HCT116 (cell line): ENCODE results near the gene CDK18. TPM values are rescaled to one million over a fixed set of nuclear protein-coding genes. Genes with fewer than 3 reads are reported as not detected.
"Not testable (repeated sequence)": the region's sequence is repeated elsewhere in the genome, so short reads cannot be mapped to it uniquely, and the experiment has no call there.

Source experiments
- ATAC-seq: fragments of 200-7000 bp; cut with Tn5 transposase; 2 replicates; pipeline ENCODE4 v1.9.1; 2020; ENCODE audit warnings: mild to moderate bottlenecking, moderate library complexity
- BruUV-seq: library from RNA; stranded (reverse); fragments of 400-500 nt; replicated peaks from 2 replicates; lab custom pipeline; 2021; lab: Mats Ljungman, UMichigan
- CTCF ChIA-PET: fragments of 300-600 bp; sonication (Branson Sonifier 250); formaldehyde crosslinking; loops from one replicate; lab custom pipeline; 2021; ENCODE audit warnings: antibody characterized with exemption; lab: Charles Lee
- POLR2A ChIA-PET: fragments of 300-600, 350-600 bp; sonication (Branson Sonifier 250); formaldehyde crosslinking; loops from one replicate; lab custom pipeline; 2021; ENCODE audit warnings: antibody characterized with exemption; lab: Charles Lee
- RAD21 ChIA-PET, 2 experiments: fragments of 300-600 bp; sonication (Branson Sonifier 250); formaldehyde crosslinking; loops; one replicate each; lab custom pipeline; 2023; ENCODE audit warnings: low total read pairs in 2 of 2; ENCODE audit not compliant: uncharacterized antibody in 2 of 2, unreplicated experiment in 2 of 2, low non-redundant PET in 1 of 2; lab: Charles Lee
- DNase-seq: peaks from one replicate; pipeline ENCODE4 v3.0.0-alpha.2; 2010; ENCODE audit warnings: low read depth, low spot score
- H2AFZ ChIP-seq: fragments of 200-600 bp; shearing (Covaris generic), sonication (generic); 2 replicates; pipeline ENCODE4 v1.6.1; 2017; ENCODE audit warnings: low read depth, mixed run types, mixed read lengths, antibody characterized with exemption, low read length; ENCODE audit not compliant: poor library complexity, severe bottlenecking
- H3K27ac ChIP-seq: 2 replicates; pipeline ENCODE4 v1.5.1; 2012; ENCODE audit warnings: low read depth, low read length
- H3K27me3 ChIP-seq: fragments of 200-600 bp; sonication (generic); 2 replicates; pipeline ENCODE4 v1.6.1; 2016; ENCODE audit warnings: mixed run types, low read length, mixed read lengths; ENCODE audit not compliant: insufficient read depth
- H3K36me3 ChIP-seq, 2 experiments: fragments of 200-500 bp in 1 of 2; fragments of 200-600 bp in 1 of 2; sonication (Bioruptor generic) in 1 of 2; sonication (generic) in 1 of 2; 2 replicates each; pipeline versions ENCODE4 v1.5.1 to v1.6.1; 2014 to 2016; ENCODE audit warnings: low read length in 2 of 2, inconsistent platforms in 1 of 2, mixed read lengths in 1 of 2, mixed run types in 1 of 2; ENCODE audit not compliant: insufficient read depth in 2 of 2, control insufficient read depth in 1 of 2
- H3K4me1 ChIP-seq, 2 experiments: fragments of 200-600 bp in 1 of 2; sonication (generic) in 1 of 2; 2 replicates each; pipeline versions ENCODE4 v1.5.1 to v1.6.1; 2012 to 2017; ENCODE audit warnings: low read length in 2 of 2, inconsistent platforms in 1 of 2, mild to moderate bottlenecking in 1 of 2, mixed read lengths in 1 of 2, mixed run types in 1 of 2, moderate library complexity in 1 of 2; ENCODE audit not compliant: insufficient read depth in 2 of 2, control insufficient read depth in 1 of 2
- H3K4me2 ChIP-seq: fragments of 200-600 bp; sonication (generic); 2 replicates; pipeline ENCODE4 v1.6.1; 2017; ENCODE audit warnings: mixed run types, low read length, mixed read lengths
- H3K4me3 ChIP-seq, 2 experiments: fragments of 200-600 bp in 1 of 2; sonication (generic) in 1 of 2; replicated peaks in 1 of 2; 2 replicates each; pipeline ENCODE4 v1.5.1; 2011 to 2016; ENCODE audit warnings: low read length in 2 of 2, control low read depth in 1 of 2, low read depth in 1 of 2, mild to moderate bottlenecking in 1 of 2, mixed read lengths in 1 of 2, mixed run types in 1 of 2
- H3K79me2 ChIP-seq: fragments of 200-600 bp; sonication (generic); 2 replicates; pipeline ENCODE4 v1.6.1; 2017; ENCODE audit warnings: mild to moderate bottlenecking, mixed run types, low read length, moderate library complexity, mixed read lengths; ENCODE audit not compliant: insufficient read depth
- H3K9ac ChIP-seq: fragments of 200-600 bp; sonication (generic); 2 replicates; pipeline ENCODE4 v1.6.1; 2016; ENCODE audit warnings: low read length, mixed read lengths
- H3K9me2 ChIP-seq: fragments of 200-600 bp; sonication (generic), shearing (Covaris generic); 2 replicates; pipeline ENCODE4 v1.6.1; 2017; ENCODE audit warnings: mixed run types, mild to moderate bottlenecking, moderate library complexity; ENCODE audit not compliant: insufficient read depth
- H3K9me3 ChIP-seq, 2 experiments: fragments of 200-500 bp in 1 of 2; fragments of 200-600 bp in 1 of 2; sonication (Bioruptor generic) in 1 of 2; sonication (generic) in 1 of 2; 2 replicates each; pipeline ENCODE4 v1.6.1; 2014 to 2017; ENCODE audit warnings: low read length in 2 of 2, mixed read lengths in 2 of 2, inconsistent platforms in 1 of 2, low read depth in 1 of 2, mild to moderate bottlenecking in 1 of 2, mixed run types in 1 of 2, moderate library complexity in 1 of 2; ENCODE audit not compliant: control insufficient read depth in 1 of 2, insufficient read depth in 1 of 2
- H4K20me1 ChIP-seq: fragments of 200-600 bp; sonication (generic), shearing (Covaris generic); 2 replicates; pipeline ENCODE4 v1.6.1; 2017; ENCODE audit warnings: mixed run types, mild to moderate bottlenecking, moderate library complexity; ENCODE audit not compliant: insufficient read depth
- EGR1 ChIP-seq: IDR thresholded peaks from 2 replicates; pipeline ENCODE4 v1.6.1; 2012; ENCODE audit warnings: low read depth
- intact Hi-C: fragments of 100-400 bp; cut with micrococcal nuclease; formaldehyde crosslinking; loops from 2 replicates; pipeline ENCODE4 v1.10.0; 2022
- total RNA-seq: library from RNA; stranded (reverse); gene quantifications from one replicate; pipeline ENCODE4 v1.2.1, GENCODE V29; 2021; ENCODE audit not compliant: unreplicated experiment
- TF ChIP-seq, protein P1 (sequence below), 3 experiments: fragments of 200-600 bp in 1 of 3; sonication (generic) in 1 of 3; IDR thresholded peaks in 2 of 3; conservative IDR thresholded peaks in 1 of 3; 2 replicates each; pipeline ENCODE4 v1.5.1; 2012 to 2017; ENCODE audit warnings: low read depth in 2 of 3, low read length in 2 of 3, antibody characterized with exemption in 1 of 3, borderline replicate concordance in 1 of 3, control low read depth in 1 of 3, mild to moderate bottlenecking in 1 of 3, mixed read lengths in 1 of 3, mixed run types in 1 of 3, moderate library complexity in 1 of 3; ENCODE audit not compliant: insufficient read depth in 1 of 3

The CDK18 gene
- total RNA-seq, 1 experiment from 2014 or later, result 32.0 TPM

DNA sequence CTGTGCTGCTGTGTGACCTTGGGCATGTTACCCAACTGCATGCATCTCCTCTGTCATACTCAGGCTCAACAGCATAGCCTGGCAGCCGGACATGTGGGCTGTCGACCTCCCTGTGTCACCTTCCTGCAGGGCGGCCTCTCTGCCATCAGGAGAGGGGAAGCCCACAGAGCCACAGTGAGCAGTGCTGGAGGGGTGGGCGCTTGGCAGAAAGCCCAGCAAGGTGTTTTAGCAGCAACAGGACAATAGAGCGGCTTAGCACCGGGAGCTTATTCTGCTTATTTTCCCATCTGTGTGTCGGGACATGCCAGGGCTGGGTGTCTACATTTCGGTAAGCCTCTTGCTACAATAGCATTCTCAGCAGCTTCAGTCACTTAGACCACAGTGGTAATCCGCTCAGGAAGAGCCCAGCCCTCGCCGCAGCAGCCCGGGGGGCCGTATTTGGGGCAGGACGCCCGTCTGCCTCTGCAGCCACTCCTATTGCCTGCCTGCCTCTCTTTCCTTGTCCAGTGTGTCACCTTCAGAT lies 22.8 kb upstream of the CDK18 start:
- Histone ChIP-seq H4K20me1 (no peaks in the 10 kb centered on the region), H3K27me3 (peaks cover 18% of the 10 kb centered on the region), H3K9me2 (no peaks in the 10 kb centered on the region), H3K79me2 (no peaks in the 10 kb centered on the region), H3K4me1 (peaks cover 10 to 23% of the 10 kb centered on the region in 2 experiments), H3K4me3 (no peak overlapping the region), H3K27ac (no peak overlapping the region), H3K9me3 (no peaks in the 10 kb centered on the region)
- ChIA-PET RAD21 (interaction anchor here in 1 of 2 experiments (0.6 to 1.8 kb wide), 2 partner anchors 43 to 84 kb away, joined by 5 read pairs; no protein-coding TSS in a partner anchor), POLR2A (no interaction called here), CTCF (interaction anchor here (1.6 kb wide), 1 partner anchor 43 kb away, joined by 3 read pairs; no protein-coding TSS in a partner anchor)
- intact Hi-C loops, result no loop called here
- no peak for DNase-seq
- BruUV-seq, result no TSS peak
- TF ChIP-seq EGR1, result no peak
- TF ChIP-seq, protein P1, sequence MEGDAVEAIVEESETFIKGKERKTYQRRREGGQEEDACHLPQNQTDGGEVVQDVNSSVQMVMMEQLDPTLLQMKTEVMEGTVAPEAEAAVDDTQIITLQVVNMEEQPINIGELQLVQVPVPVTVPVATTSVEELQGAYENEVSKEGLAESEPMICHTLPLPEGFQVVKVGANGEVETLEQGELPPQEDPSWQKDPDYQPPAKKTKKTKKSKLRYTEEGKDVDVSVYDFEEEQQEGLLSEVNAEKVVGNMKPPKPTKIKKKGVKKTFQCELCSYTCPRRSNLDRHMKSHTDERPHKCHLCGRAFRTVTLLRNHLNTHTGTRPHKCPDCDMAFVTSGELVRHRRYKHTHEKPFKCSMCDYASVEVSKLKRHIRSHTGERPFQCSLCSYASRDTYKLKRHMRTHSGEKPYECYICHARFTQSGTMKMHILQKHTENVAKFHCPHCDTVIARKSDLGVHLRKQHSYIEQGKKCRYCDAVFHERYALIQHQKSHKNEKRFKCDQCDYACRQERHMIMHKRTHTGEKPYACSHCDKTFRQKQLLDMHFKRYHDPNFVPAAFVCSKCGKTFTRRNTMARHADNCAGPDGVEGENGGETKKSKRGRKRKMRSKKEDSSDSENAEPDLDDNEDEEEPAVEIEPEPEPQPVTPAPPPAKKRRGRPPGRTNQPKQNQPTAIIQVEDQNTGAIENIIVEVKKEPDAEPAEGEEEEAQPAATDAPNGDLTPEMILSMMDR (IDR thresholded peaks at IDR 0.05 in 2 of 3, conservative IDR thresholded peaks at IDR 0.05 in 1 of 3; ENCODE audit: borderline replicate concordance in 1 of 3, insufficient read depth in 1 of 3, low read depth in 2 of 3, low read length in 2 of 3), result no peak
- TF ChIP-seq, all 23 proteins: peak for 0
- no peak overlapping the region for H3K4me2 ChIP-seq
- H3K9ac ChIP-seq, result no peak overlapping the region
- no peak for ATAC-seq
- H2AFZ ChIP-seq, result no peak overlapping the region
- H3K36me3 ChIP-seq, result no peaks in the 10 kb centered on the region

DNA sequence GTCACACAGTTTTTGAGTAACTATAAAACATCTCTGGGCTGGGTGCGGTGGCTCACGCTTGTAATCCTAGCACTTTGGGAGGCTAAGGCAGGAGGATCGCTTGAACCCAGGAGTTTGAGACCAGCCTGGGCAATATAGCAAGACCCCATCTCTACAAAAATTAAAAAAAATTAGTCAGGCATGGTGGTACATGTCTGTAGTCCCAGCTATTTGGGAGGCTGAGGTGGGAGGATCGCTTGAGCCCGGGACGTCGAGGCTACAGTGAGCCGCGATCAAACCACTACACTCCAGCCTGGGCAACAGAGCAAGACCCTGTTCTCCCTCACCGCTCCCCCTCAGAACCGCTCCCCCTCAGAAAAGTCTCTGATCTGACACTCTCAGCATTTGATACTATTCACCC lies 21.9 kb upstream of the CDK18 start:
- H3K4me3 ChIP-seq, POLR2A ChIA-PET, H3K4me2 ChIP-seq, H3K9me3 ChIP-seq, H4K20me1 ChIP-seq, intact Hi-C loops, ATAC-seq, H3K9me2 ChIP-seq, DNase-seq, BruUV-seq, H3K36me3 ChIP-seq, H3K27ac ChIP-seq, H2AFZ ChIP-seq, H3K9ac ChIP-seq, H3K79me2 ChIP-seq: not testable (repeated sequence)
- Histone ChIP-seq H3K27me3 (peaks cover 18% of the 10 kb centered on the region), H3K4me1 (peaks cover 7 to 18% of the 10 kb centered on the region in 2 experiments)
- ChIA-PET RAD21 (interaction anchor here in 1 of 2 experiments (1.8 kb wide), 1 partner anchor 85 kb away, joined by 5 read pairs; no protein-coding TSS in a partner anchor), CTCF (interaction anchor here (1.1 to 4.5 kb wide), 3 partner anchors 44 to 209 kb away, joined by 3 to 85 read pairs (median 3); no protein-coding TSS in a partner anchor)
